Erythroblast (primary cell): ENCODE data around the gene ODAD2.

Experiments used
- DNase-seq, 2 experiments: peaks; one replicate each; lab custom pipeline; 2025; lab: John Stamatoyannopoulos, UW
- GATA1 ChIP-seq: IDR thresholded peaks from 2 replicates; pipeline ENCODE4 v1.6.1; 2011; ENCODE audit warnings: low read depth, mild to moderate bottlenecking, control low read depth, low read length, moderate library complexity
- POLR2A ChIP-seq: IDR thresholded peaks from 2 replicates; pipeline ENCODE4 v1.6.1; 2011; ENCODE audit warnings: mild to moderate bottlenecking, low read length

ODAD2 gene

DNA sequence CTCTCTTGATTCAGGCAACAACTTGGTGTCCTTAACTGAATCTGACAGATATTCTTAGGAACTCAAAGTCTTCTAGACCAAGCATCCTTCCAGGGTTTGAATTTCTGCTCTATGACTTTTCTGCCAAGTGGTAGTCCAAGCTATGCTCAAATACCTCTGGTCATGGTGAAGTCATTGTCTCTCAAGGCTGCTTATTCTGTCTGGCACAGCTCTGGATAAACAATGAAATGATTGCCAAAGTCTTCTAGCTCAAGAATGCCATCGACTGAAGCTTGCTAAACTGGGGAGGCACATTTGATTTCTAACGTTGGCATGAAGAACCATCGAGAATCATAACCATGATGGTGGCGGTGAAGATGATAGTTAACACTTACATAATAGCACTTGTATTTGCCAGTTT, 137.1 kb downstream of the ODAD2 start:
- no peak for DNase-seq
- TF ChIP-seq GATA1 = no peak
- TF ChIP-seq POLR2A = no peak

GRCh38 chr10:27857616-27858015, 141.3 kb downstream of the ODAD2 start:
- TF ChIP-seq POLR2A (no peak), GATA1 (no peak)
- no peak for DNase-seq

- TF ChIP-seq GATA1 (no peak), POLR2A (no peak)
- DNase-seq = no peak
Observed at GRCh38 chr10:27844223-27844622, 154.7 kb downstream of the ODAD2 start.

DNA sequence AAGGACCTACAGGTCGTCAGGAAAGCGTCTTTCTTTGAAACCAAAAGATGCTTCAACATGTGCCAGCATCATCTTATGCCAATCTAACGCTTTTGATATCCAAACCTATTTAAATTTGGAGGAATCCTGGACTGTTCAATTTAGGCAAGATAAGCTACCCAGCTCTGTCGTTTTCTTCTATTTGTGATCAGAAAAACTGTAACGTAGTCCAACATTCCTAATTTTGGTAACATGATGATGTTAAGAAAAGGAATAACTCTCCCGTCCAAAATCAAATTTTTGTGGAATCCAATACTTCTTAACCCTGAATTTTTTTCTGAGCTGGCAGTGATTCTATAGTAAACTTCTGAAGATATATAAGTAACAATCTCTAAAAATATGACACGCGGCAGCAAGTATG, 160.0 kb downstream of the ODAD2 start:
- no peak for DNase-seq
- no peak for TF ChIP-seq GATA1
- no peak for TF ChIP-seq POLR2A

DNA sequence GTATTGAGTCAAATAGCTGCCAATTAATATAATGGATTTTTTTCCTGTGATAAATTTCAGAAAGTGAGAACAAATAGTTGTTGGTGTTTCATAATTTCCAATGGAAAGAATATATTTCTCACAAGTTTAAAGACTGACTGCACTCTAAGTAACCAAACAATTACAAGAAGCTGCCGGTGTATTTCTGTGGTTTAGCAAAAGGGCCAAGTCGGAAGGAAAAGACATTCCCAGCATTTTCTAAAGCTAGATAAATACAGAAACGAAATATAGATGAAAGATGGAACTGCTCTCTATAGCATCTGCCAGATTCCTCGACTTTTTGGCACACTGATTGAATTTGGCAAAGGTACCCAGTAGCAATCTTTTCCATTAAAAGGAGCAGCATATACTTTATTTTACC, 160.5 kb downstream of the ODAD2 start:
- TF ChIP-seq POLR2A (no peak), GATA1 (no peak)
- DNase-seq = no peak

DNA sequence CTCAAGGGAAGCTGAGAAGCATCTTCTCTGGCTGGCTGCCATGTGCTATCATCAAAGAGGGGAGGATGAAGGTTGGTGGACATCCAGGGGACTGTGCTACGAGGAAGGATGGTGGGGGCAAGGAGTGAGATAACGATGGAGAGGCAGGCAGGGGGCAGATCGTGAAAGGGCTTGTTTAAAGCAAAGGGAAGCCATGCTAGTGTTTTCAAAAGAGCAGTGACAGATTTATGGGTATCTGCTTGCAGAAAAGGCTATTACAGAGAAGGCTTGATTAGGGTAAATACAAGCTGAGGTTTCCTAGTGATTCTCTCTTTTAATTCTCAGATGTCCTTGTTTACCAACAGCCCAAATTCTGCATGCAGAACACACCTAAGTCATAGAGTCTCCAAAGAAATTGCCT, 164.4 kb downstream of the ODAD2 start:
- no peak for DNase-seq

DNA sequence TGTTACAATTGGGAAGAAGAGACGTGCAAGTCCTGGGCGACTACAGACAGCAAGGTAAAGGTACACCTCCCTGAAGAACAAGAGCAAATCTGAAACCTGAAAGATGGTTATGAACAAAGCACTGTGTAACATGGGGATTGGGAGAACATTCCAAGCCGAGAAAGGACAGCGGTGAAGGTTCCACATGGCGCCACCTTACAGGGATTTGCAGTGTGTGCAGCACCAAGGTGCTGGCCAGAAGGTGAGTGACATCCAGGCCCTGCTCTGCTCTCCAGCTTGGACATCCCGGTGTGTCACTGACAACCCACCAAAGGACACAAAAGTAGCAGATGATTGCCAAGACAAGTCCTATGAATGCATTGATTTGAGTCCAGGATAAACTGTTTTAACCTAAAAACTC, 165.1 kb downstream of the ODAD2 start:
- no peak for DNase-seq
- TF ChIP-seq GATA1 (no peak), POLR2A (no peak)

More for the DNA sequence above, 164.4 kb downstream of the ODAD2 start:
- TF ChIP-seq GATA1 (no peak), POLR2A (no peak)

GRCh38 chr10:27832826-27833225, 166.1 kb downstream of the ODAD2 start:
- TF ChIP-seq POLR2A = no peak
- no peak for TF ChIP-seq GATA1
- DNase-seq = no peak

DNA sequence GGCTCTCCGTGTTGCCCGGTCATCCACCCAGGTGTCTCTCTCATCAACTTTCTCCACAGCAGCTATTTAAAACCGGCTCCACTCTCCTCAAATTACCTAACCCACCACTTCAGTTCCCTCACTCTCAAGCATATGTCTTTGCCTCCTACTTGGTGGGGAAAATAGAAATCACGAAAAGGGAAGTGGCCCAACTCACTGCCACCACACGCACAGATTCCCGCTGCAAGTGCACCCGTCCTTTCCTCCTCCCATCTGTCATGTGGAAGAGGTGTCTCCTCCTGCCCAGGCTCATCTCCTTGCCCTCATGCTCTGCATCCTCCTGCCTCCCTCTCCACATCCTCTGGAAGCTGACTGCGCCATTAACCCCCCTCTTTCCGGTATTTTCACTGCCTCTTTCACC, 172.5 kb downstream of the ODAD2 start:
- DNase-seq = no peak
- TF ChIP-seq GATA1 (no peak), POLR2A (no peak)

DNA sequence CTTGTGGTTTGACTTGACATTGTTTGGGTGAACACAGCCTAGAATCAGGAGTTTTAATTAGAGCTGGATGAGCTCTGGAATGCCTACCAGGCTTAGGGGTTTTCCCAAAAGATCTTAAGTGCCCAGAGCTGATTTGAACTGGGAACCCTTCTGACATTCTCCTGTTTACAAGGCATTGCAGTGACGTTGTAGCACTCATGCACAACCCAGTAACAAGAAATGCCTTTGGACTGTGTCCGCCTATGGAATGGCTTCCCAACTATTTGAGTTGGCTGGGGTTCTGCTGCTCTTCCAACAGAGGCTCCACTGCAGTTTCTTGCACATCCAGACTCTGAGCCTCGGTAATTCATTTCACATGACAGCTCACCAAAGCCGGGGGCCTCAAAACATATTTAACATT, 176.6 kb downstream of the ODAD2 start:
- no peak for TF ChIP-seq POLR2A
- no peak for TF ChIP-seq GATA1
- no peak for DNase-seq

- TF ChIP-seq GATA1 (no peak), POLR2A (no peak)
- DNase-seq = no peak
Observed at GRCh38 chr10:27820637-27821036, 178.2 kb downstream of the ODAD2 start.

GRCh38 chr10:27819781-27820531, 178.9 kb downstream of the ODAD2 start:
- TF ChIP-seq POLR2A = no peak
- no peak for TF ChIP-seq GATA1
- DNase-seq = no peak

GRCh38 chr10:27816320-27816719, 182.6 kb downstream of the ODAD2 start:
- no peak for DNase-seq
- no peak for TF ChIP-seq GATA1
- TF ChIP-seq POLR2A = no peak

DNA sequence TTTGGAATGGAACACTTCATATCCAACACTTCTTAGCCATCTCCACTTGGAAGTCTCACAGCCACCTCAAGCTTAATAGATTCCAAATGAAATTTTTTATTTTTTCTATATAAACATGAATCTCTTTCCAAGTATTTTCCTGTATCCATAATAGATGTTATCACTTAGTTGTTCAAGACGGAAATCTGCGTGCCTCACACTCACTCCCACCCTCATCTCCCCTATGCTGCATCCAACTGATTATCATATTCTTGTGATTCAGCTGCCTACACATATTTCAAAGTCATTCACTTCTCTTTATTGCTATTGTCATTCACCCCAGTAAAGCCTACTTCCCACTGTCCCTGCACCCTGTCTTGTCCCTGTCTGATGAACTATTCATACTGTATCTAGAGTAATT, 183.0 kb downstream of the ODAD2 start:
- no peak for DNase-seq

DNA sequence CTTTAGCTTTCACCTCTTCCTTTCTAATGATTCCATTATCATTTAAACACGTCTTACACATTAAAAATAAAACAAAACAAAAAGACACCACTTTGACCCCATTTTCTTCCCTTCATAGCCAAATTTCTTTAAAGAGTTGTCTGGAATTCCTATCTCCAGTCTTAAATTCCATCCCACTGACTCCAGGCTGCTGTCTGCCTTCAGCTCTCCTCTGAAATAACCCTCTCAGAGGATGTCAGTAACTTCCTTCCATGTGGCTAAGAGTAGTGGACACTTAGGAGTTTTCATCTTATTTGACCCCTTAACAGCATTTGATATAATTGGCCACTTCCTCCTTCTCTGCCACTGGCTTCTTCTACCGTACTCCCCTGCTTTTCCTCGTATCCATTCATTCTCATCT, 183.6 kb downstream of the ODAD2 start:
- no peak for DNase-seq
- TF ChIP-seq POLR2A (no peak), GATA1 (no peak)

More for the DNA sequence above, 183.0 kb downstream of the ODAD2 start:
- TF ChIP-seq POLR2A (no peak), GATA1 (no peak)
